Endothelial cell of umbilical vein (primary cell): Measurements from ENCODE around the gene USH1C.

ENCODE experiments used
- CTCF ChIP-seq, 2 donors: IDR thresholded peaks; 1 replicate in 1 of 2; 2 replicates in 1 of 2; pipeline ENCODE4 v1.5.1; 2011; ENCODE audit warnings: low read length in 2 of 2, mild to moderate bottlenecking in 2 of 2, moderate library complexity in 2 of 2, control low read depth in 1 of 2, inconsistent platforms in 1 of 2, low read depth in 1 of 2; ENCODE audit not compliant: insufficient read depth in 1 of 2; ENCODE audit errors: extremely low read depth in 1 of 2
- EZH2 ChIP-seq: IDR thresholded peaks from 2 replicates; pipeline ENCODE4 v1.6.1; 2012; ENCODE audit warnings: borderline replicate concordance, low read depth, mild to moderate bottlenecking, moderate library complexity, low read length, inconsistent platforms; ENCODE audit not compliant: severe bottlenecking
- JUN ChIP-seq: IDR thresholded peaks from 2 replicates; pipeline ENCODE4 v1.6.1; 2011; ENCODE audit warnings: borderline replicate concordance, low read depth; ENCODE audit not compliant: insufficient read length, insufficient read depth
- POLR2A ChIP-seq: IDR thresholded peaks from 2 replicates; pipeline ENCODE4 v1.6.1; 2012; ENCODE audit warnings: low read depth, mild to moderate bottlenecking, control low read depth, low read length

- TF ChIP-seq POLR2A (no peak), EZH2 (no peak), CTCF (IDR thresholded peaks at IDR 0.05; ENCODE audit: extremely low read depth in 1 of 2, insufficient read depth in 1 of 2, low read depth in 1 of 2, low read length in 2 of 2) (no peak), JUN (no peak)
Observed at GRCh38 chr11:17517186-17517585, 27.0 kb downstream of the USH1C start.
